Measurements from ENCODE around the gene TMCO2. TPM values are rescaled to one million over a fixed set of nuclear protein-coding genes. Genes with fewer than 3 reads are reported as not detected.

Gene TMCO2
- total and polyA plus RNA-seq, 2 experiments from 2014 or later: not detected

- no peaks in the 10 kb centered on the region for H3K79me2 ChIP-seq (replicated peaks; ENCODE audit: insufficient read depth)
- no peaks in the 10 kb centered on the region; the same call in 1 of the 2 replicates for H3K4me1 ChIP-seq (ENCODE audit: insufficient read depth)
- H3F3A ChIP-seq (replicated peaks; ENCODE audit: low read depth): no peaks in the 10 kb centered on the region
- Mint-ChIP-seq H3K27ac (no peak overlapping the region), H3K4me3 (no peak overlapping the region), H3K4me1 (peaks cover 6% of the 10 kb centered on the region; the same call in 1 of the 3 replicates), H3K9me3 (no peaks in the 10 kb centered on the region), H3K27me3 (ENCODE audit: insufficient read depth, low read depth, poor library complexity) (peaks cover 8% of the 10 kb centered on the region), H3K36me3 (ENCODE audit: low read depth) (no peaks in the 10 kb centered on the region)
- no peak overlapping the region for H3K4me2 ChIP-seq
- no peak overlapping the region for H3K27ac ChIP-seq (ENCODE audit: low read depth)
- H4K20me1 ChIP-seq (replicated peaks; ENCODE audit: insufficient read depth): no peaks in the 10 kb centered on the region
- DNase-seq (ENCODE audit: low spot score) (no peak), ATAC-seq (no peak)
- H3K27me3 ChIP-seq (ENCODE audit: insufficient read depth): peaks cover 26% of the 10 kb centered on the region
- H3K36me3 ChIP-seq (ENCODE audit: insufficient read depth): no peaks in the 10 kb centered on the region
- H3K4me3 ChIP-seq: no peak overlapping the region
- no peaks in the 10 kb centered on the region for H3K9me2 ChIP-seq (ENCODE audit: insufficient read depth)
- H2AFZ ChIP-seq: no peak overlapping the region
- TF ChIP-seq NANOG (IDR thresholded peaks at IDR 0.05; ENCODE audit: borderline replicate concordance) (no peak), CTCF (conservative IDR thresholded peaks at IDR 0.05; ENCODE audit: low read depth in 2 of 2) (no peak), JUNB (IDR thresholded peaks at IDR 0.05; ENCODE audit: unreplicated experiment) (no peak)
Observed at GRCh38 chr1:40299366-40300248, 51.9 kb downstream of the TMCO2 start.

- no peaks in the 10 kb centered on the region; the same call in 1 of the 2 replicates for H3K4me1 ChIP-seq (ENCODE audit: insufficient read depth)
- H3K4me1 Mint-ChIP-seq: peaks cover 6% of the 10 kb centered on the region; the same call in 1 of the 3 replicates
- H3K27ac ChIP-seq (ENCODE audit: low read depth): no peak overlapping the region
- no peaks in the 10 kb centered on the region for H4K20me1 ChIP-seq (replicated peaks; ENCODE audit: insufficient read depth)
- peaks cover 32% of the 10 kb centered on the region for H3K27me3 ChIP-seq (ENCODE audit: insufficient read depth)
- peaks cover 11% of the 10 kb centered on the region for H3K27me3 Mint-ChIP-seq (ENCODE audit: insufficient read depth, low read depth, poor library complexity)
- no peaks in the 10 kb centered on the region for H3K79me2 ChIP-seq (replicated peaks; ENCODE audit: insufficient read depth)
- no peak overlapping the region for H2AFZ ChIP-seq
- H3K4me3 Mint-ChIP-seq: no peak overlapping the region; the same call in 2 of the 3 replicates
- ATAC-seq (no peak), DNase-seq (ENCODE audit: low spot score) (no peak)
- H3K4me2 ChIP-seq: no peak overlapping the region
- H3K27ac Mint-ChIP-seq: no peak overlapping the region
- no peaks in the 10 kb centered on the region for H3K36me3 ChIP-seq (ENCODE audit: insufficient read depth)
- H3K9me3 Mint-ChIP-seq: no peaks in the 10 kb centered on the region
- no peak overlapping the region for H3K4me3 ChIP-seq
- no peaks in the 10 kb centered on the region for H3F3A ChIP-seq (replicated peaks; ENCODE audit: low read depth)
- H3K36me3 Mint-ChIP-seq (ENCODE audit: low read depth): no peaks in the 10 kb centered on the region
- H3K9me2 ChIP-seq (ENCODE audit: insufficient read depth): no peaks in the 10 kb centered on the region
- TF ChIP-seq CTCF (conservative IDR thresholded peaks at IDR 0.05; ENCODE audit: low read depth in 2 of 2) (no peak), POLR2AphosphoS5 (IDR thresholded peaks at IDR 0.05; ENCODE audit: low read depth) (no peak), EZH2phosphoT487 (IDR thresholded peaks at IDR 0.05; ENCODE audit: unreplicated experiment) (no peak), JUNB (IDR thresholded peaks at IDR 0.05; ENCODE audit: unreplicated experiment) (no peak), ZNF462 (CRISPR knock-in tag; IDR thresholded peaks at IDR 0.05) (no peak), NANOG (IDR thresholded peaks at IDR 0.05; ENCODE audit: borderline replicate concordance) (no peak), ZNF331 (CRISPR knock-in tag; IDR thresholded peaks at IDR 0.05; ENCODE audit: low read depth) (no peak), ZNF114 (CRISPR knock-in tag; IDR thresholded peaks at IDR 0.05) (no peak), ETS1 (IDR thresholded peaks at IDR 0.05) (no peak)
Observed at GRCh38 chr1:40300249-40300567, 52.5 kb downstream of the TMCO2 start.

All from GM23338 (cell line).